Stimulated activated CD8-positive, alpha-beta memory T cell treated with anti-CD3 and anti-CD28 coated beads, Interleukin-2, amount 100 ng/mL, for 48 hours (primary cell): ENCODE measurements around the gene YPEL1.
"Not testable (repeated sequence)": the region's sequence is repeated elsewhere in the genome, so short reads cannot be mapped to it uniquely, and the experiment has no call there.

Experiments
- DNase-seq, 2 donors: peaks; one replicate each; pipeline ENCODE4 v3.0.0-alpha.2; 2020; ENCODE audit warnings: low read depth in 2 of 2

The YPEL1 gene

DNA sequence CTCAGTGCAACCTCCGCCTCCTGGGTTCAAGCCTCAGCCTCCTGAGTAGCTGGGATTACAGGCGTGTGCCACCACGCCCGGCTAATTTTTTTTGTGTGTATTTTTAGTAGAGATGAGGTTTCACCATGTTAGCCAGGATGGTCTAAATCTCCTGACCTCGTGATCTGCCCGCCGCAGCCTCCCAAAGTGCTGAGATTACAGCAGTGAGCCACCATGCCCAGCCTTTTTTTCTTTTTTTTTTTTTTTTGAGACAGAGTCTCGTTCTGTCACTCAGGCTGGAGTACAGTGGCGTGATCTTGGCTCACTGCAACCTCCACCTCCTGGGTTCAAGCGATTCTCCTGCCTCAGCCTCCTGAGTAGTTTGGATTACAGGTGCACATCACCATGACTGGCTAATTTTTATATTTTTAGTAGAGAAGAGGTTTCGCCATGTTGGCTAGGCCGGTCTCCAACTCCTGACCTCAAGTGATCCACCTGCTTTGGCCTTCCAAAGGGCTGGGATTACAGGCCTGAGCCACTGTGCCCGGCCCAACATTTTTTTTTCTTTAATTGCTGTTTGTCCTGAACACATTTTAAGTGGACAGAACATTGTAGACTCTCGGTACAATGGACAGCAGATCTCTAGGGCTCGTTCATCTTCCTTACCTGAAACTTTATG is 14.3 kb downstream of the YPEL1 start:
- not testable (repeated sequence) for DNase-seq

- DNase-seq: not testable (repeated sequence)
Measured at GRCh38 chr22:21720191-21720859, 15.3 kb downstream of the YPEL1 start.

DNA sequence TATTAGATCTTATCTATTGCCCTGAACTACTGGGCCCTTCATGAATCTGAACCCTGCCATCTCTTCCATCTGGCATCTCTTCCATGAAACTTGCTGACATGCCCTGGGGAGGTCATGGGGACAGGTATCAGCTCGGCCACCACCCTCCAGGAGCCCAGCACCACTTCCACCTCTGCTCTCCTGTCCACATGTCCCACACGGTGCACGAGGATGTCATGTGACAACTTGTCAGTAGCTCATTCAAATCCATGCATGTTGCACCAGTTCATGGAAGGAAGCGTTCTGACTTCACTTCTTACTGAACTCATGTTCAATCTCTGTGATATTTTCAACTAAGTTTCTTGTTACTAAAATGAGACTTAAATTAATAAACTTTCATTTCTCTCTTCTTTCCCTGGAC is 16.6 kb downstream of the YPEL1 start:
- DNase-seq: no peak

- DNase-seq: no peak
Measured at GRCh38 chr22:21718499-21718898, 17.1 kb downstream of the YPEL1 start.

DNA sequence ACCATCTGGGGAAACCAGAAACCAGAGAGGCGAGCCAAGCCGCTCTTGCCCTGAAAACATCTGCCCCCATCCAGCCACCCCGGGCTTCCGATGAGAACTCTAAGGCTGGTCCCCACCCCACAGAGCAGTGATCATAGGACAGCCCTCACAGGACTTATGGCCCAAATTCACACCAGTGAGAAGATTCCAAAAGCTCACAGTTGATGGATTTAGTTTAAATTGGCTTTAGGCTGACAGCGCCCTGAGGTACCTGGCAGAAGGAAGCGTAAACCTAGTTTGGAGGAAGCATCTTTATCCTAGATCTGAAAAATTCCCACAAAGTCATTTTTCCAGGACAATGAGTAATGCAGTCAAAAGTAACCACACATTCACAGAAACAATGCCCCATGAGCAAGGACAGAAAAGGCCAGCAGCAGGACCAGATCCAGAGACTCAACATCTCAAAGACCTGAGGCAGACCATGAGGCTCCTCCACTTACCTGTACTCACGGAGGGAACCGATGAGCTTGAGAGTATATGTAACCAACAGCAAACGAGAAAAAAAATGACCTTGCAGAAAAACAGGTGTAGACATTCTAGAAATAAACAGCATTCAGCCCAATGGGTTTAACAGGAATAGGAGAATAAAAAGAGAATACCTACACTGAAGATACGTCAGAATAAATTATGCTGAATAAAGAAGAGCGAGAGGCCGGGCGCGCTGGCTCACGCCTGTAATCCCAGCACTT is 19.0 kb downstream of the YPEL1 start:
- not testable (repeated sequence) for DNase-seq

DNA sequence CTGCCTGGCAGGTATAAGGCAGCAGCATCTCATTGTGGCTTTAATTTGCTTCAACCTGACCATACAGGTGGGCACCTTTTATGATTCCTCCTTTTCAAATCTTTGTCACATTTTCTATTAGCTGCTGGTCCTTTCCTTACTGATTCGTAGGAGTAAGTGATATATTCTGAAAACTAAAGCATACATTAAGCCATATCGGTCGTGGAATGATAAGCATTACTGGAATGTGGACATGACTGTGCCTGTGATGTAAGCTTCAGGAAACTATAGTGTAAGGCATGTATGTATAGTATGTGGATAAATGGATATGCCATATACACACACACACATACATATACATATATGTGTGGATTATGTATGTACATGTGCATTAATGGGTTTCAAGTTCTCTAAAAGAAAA is 20.8 kb downstream of the YPEL1 start:
- no peak for DNase-seq

DNA sequence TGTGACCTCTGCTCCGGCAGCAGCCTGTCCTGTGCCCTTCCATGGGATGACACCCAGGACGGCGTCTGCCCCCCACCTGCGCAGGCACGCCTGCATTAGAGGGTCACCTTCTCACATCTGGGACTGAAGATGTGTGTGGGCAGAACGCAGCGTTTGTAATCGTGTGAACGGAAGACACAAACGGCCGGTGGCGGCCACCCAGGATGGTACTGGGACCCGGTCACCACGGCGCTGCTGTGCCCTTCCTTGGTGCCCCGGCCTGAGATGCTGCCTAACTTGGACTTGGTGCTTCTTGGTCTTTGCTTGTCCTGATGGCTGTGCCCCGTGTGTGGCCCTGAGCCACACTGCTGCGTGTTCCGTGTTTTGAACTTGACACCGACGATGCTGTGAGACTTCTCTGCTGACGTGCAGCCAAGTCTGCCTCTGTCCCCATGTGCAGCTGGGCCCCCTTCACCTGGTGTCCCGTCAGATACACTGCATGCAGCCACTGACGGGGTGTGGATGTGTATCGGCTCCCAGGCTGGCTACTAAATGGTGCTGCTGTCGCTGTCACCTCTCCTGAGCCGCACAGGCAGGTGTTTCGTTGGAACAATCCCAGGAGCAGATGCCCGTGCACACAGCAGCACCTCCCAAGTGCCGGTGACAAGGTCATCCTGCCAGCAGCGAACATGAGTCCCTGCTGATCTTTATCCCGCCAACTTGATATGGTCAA is 21.4 kb downstream of the YPEL1 start:
- no peak for DNase-seq

GRCh38 chr22:21713428-21714058 is 22.1 kb downstream of the YPEL1 start:
- no peak for DNase-seq

DNA sequence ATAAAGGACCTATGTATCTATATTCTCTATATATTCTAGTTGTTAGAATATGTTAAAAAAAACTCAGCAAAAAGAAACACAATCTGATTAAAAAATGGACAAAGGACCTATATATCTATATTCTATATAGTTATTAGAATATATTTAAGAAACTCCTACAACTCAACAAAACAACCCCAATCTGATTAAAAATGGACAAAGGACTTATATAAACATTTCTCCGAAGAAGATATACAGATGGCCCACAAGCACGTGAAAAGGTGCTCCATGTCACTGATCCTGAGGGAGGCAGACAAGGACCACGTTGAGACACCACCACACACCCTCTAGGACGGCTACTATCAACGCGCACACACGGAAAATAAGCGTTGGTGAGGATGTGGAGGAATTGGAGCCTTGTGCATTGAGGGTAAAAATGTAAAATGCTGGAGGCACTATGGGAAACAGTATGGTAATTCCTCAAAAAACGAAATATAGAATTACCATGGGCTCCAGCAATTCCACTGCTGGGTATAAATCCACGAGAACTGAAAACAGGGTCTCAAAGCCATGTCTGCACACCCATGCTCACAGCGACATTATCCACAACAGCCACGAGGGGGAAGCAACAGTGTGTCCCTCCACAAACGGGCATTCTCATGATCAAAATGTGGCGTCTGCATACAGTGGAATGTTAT is 22.7 kb downstream of the YPEL1 start:
- DNase-seq: peak in 1 of 2 donors; percentile 28

DNA sequence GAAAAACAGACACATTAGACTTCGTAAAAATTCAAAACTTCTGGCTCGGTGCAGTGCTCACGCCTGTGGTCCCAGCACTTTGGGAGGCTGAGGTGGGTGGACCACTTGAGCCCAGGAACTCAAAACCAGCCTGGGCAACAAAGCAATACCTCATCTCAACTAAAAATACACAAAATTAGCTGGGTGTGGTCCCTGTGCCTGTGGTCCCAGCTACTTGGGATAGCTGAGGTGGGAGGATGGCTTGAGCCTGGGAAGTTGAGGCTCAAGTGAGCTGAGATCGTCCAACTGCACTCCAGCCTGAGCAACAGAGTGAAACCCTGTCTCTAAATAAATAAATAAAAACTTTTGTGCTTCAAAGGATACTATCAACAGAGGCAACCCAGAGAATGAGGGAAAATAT is 23.7 kb downstream of the YPEL1 start:
- DNase-seq: no peak

DNA sequence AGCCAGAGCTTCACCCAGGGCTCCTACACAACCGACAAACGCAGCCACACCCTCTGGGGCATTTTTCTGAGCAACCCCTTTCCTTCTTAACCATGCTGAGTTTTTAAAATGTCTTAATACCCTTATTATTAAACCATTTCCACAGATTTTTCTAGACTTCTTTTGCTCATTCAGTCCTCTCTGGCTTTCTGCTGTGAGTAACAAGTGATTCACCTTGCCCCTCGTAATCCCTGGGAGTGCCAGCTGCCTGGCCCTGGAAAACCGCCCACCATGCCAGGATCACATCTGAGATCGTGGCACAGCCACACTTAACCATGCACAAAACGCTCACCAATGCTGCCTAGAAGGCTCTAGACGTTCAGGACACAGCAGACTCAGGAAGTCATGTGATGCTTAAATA is 25.4 kb downstream of the YPEL1 start:
- no peak for DNase-seq

DNA sequence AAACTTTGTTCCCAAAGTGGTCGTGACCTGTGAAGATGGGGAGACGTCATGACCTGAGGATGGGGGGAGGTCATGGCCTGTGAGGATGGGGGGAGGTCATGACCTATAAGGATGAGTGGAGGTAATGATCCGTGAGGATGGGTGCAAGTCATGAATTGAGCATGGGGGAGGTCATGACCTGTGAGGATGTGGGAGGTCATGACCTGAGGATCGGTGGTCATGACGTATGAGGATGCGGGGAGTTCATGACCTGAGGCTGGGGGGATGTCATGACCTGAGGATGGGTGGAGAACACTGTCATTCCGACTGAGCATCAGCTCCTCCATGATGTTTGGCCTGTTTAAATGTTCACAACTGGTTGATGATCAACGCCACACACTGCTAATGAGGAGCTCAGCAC is 25.9 kb downstream of the YPEL1 start:
- no peak for DNase-seq

- no peak for DNase-seq
Measured at GRCh38 chr22:21708960-21709359, 26.6 kb downstream of the YPEL1 start.

- DNase-seq: no peak
Measured at GRCh38 chr22:21707677-21708076, 27.9 kb downstream of the YPEL1 start.

GRCh38 chr22:21703684-21704316 is 31.8 kb downstream of the YPEL1 start:
- no peak for DNase-seq

DNA sequence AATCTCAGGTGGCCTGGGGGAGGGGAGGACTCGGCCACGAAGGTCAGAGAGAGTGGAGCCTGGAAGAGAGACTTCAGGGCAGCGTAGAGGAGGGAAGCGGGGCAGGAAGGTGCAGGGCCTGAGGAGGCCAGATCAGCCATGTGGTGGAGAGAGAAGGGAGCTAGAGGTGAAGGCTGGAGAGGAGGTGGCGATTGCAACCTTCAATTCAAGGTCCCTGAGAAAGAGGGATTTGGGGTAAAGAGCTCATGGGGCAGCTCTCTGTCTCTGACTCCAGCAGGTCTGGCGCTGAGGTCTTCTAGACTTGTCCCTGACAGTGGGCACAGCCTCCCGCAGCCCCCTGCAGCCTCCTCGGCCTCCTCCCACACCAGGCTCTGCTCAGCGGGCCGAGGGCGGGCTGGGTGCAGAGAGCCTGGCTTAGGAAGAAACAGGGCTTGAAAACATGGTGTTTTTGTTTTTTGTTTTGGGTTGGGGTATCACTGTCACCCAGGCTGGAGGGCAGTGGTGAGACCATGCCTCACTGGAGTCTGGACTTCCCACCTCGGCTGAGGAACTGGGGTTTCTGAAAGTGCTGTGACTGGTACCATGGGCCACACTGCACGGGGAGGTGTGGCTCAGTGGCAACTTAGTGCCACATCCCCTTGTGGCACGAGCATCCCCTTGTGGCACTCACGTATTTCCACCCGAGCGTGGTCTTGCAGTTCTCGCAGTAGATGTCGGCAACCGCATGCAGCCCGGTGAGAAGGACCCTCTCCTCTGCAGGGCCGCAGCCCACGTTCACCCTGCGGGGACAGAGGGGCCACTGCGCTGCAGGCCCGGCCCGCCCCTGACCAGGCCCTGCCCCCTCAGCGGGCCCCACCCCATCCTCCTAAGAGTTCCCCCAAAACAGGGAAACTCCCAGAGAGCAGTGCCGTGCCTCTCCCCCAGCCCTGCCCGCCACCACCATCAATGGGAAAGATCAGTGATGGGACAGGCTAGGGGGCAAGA is 32.6 kb downstream of the YPEL1 start:
- DNase-seq: no peak

- no peak for DNase-seq
Measured at GRCh38 chr22:21702094-21702493, 33.5 kb downstream of the YPEL1 start.

DNA sequence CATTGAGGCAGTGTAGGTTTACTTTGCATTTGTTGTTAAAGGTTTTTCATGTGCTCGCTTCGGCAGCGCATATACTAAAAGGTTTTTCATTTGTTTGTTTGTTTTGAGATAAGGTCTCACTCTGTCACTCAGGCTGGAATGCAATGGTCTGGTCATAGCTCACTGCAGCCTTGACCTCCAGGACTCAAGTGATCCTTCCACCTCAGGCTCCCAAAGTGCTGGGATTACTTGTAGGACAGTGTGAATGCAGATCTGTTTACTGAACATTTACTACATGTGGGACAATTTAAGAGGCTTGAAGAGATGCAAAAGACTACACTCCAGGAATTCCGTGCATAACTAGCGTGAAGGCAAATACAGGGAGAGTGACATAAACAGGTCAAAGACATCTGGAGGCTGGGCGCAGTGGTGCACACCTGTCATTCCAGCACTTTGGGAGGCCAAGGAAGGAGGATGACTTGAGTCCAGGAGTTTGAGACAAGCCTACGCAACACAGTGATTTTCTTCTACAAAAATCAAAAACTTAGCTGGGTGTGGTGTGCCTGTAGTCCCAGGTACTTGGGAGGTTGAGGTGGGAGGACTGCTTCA is 34.1 kb downstream of the YPEL1 start:
- no peak for DNase-seq

DNA sequence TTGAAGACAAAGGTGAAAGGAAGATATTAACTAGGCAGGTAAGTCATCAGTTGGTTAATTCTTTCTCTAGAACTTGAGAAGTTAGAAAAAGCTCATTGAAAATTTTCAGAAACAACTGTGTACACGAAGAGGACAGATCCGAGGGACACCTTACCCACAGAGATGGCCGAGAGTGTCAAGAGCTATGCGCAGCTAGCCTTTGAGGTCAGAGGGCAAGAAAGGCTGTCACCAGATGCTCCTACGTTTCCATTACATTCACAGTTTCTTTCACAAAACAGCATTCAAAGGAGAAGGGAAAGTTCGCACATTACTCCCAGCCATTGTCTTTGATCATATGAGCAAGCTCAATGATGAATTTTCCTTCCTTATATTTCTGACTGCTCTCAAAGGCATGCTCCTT is 34.8 kb downstream of the YPEL1 start:
- no peak for DNase-seq
